Measurements from ENCODE around the gene NUP62. TPM values are rescaled to one million over a fixed set of nuclear protein-coding genes. Genes with fewer than 3 reads are reported as not detected.
"Not testable (repeated sequence)": the region's sequence is repeated elsewhere in the genome, so short reads cannot be mapped to it uniquely, and the experiment has no call there.

NUP62 gene
- total RNA-seq, 4 donors from 2014 or later = 34.5 to 40.1 (median 34.9) TPM

DNA sequence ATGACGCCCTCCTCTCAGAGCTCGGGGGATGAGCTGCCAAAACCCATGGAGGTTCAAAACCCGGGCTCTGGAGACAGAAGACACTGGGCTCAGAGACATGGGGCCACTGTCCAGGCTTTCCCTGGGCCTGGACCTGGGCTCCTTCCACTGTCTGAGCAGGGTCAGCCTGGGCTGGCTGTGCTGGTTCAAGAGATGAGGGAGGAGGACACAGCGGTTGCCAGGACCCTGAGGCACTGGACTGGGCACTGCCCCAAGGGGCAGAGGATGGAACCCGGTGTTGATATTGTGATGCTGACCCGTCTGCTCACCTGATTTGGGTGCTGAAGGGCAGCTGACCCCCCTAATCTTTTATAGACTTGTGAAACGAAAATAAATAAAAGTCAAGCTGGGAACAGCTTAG, 45.7 kb upstream of the NUP62 start:
- Histone ChIP-seq H3K36me3 (peaks cover 0 to 50% (median 6%) of the 10 kb centered on the region in 3 donors), H3K4me1 (peaks cover 0 to 5% (median 0%) of the 10 kb centered on the region in 3 donors), H3K9me3 (no peaks in the 10 kb centered on the region), H3K4me3 (no peak overlapping the region), H3K27me3 (peaks cover 0 to 9% (median 0%) of the 10 kb centered on the region in 4 donors), H3K27ac (no peak overlapping the region)
- TF ChIP-seq CTCF (IDR thresholded peaks at IDR 0.05) = no peak
- TF ChIP-seq POLR2A (IDR thresholded peaks at IDR 0.05) = no peak
- intact Hi-C loops (cut with DNase I) = no loop called here
- 67 to 69% methylated on average over 3 to 7 of the region's 7 CpGs for WGBS, 2 donors
- no peak for DNase-seq

GRCh38 chr19:49973987-49974386, 44.7 kb upstream of the NUP62 start:
- no peaks in the 10 kb centered on the region for H3K9me3 ChIP-seq
- H3K4me1 ChIP-seq = peaks cover 0 to 5% (median 0%) of the 10 kb centered on the region in 3 donors
- WGBS, 2 donors = 68 to 91% methylated on average over 11 to 15 of the region's 18 CpGs
- no peak overlapping the region for H3K4me3 ChIP-seq
- TF ChIP-seq POLR2A (IDR thresholded peaks at IDR 0.05) (no peak), CTCF (IDR thresholded peaks at IDR 0.05) (no peak)
- DNase-seq = no peak
- intact Hi-C loops (cut with DNase I) = no loop called here
- H3K36me3 ChIP-seq = peaks cover 0 to 39% (median 6%) of the 10 kb centered on the region in 3 donors
- no peak overlapping the region for H3K27ac ChIP-seq
- peaks cover 0 to 15% (median 0%) of the 10 kb centered on the region in 4 donors for H3K27me3 ChIP-seq

DNA sequence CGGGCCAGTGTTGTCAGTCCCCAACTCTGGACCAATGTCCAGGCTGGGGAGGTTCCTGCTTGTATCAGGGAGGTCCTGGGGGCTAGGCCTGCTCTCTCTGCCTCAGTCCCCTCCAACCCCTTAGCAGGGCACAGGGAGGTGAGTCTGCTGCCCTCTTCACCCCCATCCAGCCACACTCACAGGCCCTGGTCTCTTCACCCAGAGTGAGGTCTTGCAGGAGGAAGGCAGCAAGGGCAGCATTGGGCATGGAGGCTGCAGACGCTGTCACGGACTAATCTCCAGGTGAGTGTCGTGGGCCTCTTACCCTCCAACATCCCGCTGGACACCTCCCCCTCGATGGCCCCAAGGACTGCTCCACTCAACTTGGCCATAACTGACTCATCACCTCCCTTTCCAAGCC, 43.5 kb upstream of the NUP62 start:
- no peak overlapping the region for H3K27ac ChIP-seq
- H3K36me3 ChIP-seq = peaks cover 0 to 28% (median 0%) of the 10 kb centered on the region in 3 donors
- TF ChIP-seq POLR2A (IDR thresholded peaks at IDR 0.05) (no peak), CTCF (IDR thresholded peaks at IDR 0.05) (no peak)
- peaks cover 0 to 5% (median 0%) of the 10 kb centered on the region in 3 donors for H3K4me1 ChIP-seq
- no peak for DNase-seq
- H3K27me3 ChIP-seq = peaks cover 0 to 26% (median 0%) of the 10 kb centered on the region in 4 donors
- intact Hi-C loops (cut with DNase I) = no loop called here
- no peaks in the 10 kb centered on the region for H3K9me3 ChIP-seq
- no peak overlapping the region for H3K4me3 ChIP-seq
- WGBS, 2 donors = 65 to 87% methylated on average over 3 to 6 of the region's 6 CpGs

GRCh38 chr19:49971991-49972411, 42.7 kb upstream of the NUP62 start:
- 79% methylated on average over 8 of the region's 12 CpGs; no CpG with 5 or more reads in 1 of the 2 donors for whole genome bisulfite sequencing, 2 donors
- no peak for DNase-seq
- intact Hi-C loops (cut with DNase I) = no loop called here
- no peak for TF ChIP-seq POLR2A (IDR thresholded peaks at IDR 0.05)
- TF ChIP-seq CTCF (IDR thresholded peaks at IDR 0.05) = no peak
- Histone ChIP-seq H3K4me1 (peaks cover 0 to 5% (median 0%) of the 10 kb centered on the region in 3 donors), H3K27ac (no peak overlapping the region), H3K4me3 (no peak overlapping the region), H3K36me3 (peaks cover 0 to 19% (median 0%) of the 10 kb centered on the region in 3 donors), H3K9me3 (no peaks in the 10 kb centered on the region), H3K27me3 (peaks cover 0 to 30% (median 0%) of the 10 kb centered on the region in 4 donors)

- H3K27ac ChIP-seq; intact Hi-C loops (cut with DNase I); H3K4me3 ChIP-seq; H3K4me1 ChIP-seq; H3K9me3 ChIP-seq; DNase-seq; H3K36me3 ChIP-seq: not testable (repeated sequence)
- WGBS, 2 donors = 10% methylated on average over 1 of the region's 9 CpGs; no CpG with 5 or more reads in 1 of the 2 donors
- H3K27me3 ChIP-seq = peaks cover 0 to 30% (median 0%) of the 10 kb centered on the region in 4 donors
These were observed 40.1 kb upstream of the NUP62 start for GRCh38 chr19:49969355-49969754.
